GM19467 (cell line): ENCODE data around the gene KIFC1.

ENCODE experiments used
- ATAC-seq: cut with Tn5 transposase; IDR thresholded peaks from one replicate; pipeline ENCODE4 v1.9.1; 2021; ENCODE audit warnings: mild to moderate bottlenecking, moderate library complexity; ENCODE audit not compliant: unreplicated experiment

KIFC1 gene

DNA sequence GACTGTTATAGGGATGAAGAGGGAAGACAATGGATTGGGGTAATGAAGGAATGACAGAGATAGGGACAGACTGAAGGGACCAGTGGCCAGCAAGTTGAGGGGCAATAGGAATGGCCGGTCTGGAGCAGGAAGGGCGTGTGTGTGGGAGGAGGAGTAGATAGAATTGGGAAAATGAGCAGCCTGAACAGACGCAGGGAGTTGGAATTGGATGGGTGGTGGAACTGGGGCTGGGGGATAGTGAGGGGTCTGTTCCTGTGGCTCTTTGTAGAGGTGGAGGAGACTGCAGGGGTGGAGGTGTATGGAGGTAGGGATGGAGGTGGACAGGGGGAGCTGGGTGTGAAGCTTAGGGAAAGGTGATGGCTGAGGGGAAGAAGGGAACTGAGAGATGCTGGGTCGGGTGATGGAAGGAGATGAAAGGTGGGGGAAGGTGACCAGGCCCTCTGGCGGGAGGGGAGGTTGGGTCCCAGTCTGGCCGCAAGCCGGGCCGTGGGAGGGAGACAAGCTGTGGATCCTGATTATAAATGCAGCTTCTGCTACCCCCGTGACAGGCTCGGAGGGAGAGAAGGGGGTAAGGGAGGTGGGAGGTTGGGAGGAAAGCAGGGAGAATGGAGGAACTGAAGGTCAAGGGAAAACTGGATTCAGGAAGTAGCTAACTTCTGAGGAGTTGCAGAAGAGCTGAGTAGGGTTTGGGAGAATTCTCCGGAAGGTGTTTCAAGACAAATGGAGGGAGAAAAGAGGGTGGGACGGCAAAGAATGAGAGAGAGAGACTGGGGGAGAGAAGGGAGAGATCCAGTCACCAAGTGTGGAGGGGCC lies 33.4 kb downstream of the KIFC1 start:
- ATAC-seq = no peak

DNA sequence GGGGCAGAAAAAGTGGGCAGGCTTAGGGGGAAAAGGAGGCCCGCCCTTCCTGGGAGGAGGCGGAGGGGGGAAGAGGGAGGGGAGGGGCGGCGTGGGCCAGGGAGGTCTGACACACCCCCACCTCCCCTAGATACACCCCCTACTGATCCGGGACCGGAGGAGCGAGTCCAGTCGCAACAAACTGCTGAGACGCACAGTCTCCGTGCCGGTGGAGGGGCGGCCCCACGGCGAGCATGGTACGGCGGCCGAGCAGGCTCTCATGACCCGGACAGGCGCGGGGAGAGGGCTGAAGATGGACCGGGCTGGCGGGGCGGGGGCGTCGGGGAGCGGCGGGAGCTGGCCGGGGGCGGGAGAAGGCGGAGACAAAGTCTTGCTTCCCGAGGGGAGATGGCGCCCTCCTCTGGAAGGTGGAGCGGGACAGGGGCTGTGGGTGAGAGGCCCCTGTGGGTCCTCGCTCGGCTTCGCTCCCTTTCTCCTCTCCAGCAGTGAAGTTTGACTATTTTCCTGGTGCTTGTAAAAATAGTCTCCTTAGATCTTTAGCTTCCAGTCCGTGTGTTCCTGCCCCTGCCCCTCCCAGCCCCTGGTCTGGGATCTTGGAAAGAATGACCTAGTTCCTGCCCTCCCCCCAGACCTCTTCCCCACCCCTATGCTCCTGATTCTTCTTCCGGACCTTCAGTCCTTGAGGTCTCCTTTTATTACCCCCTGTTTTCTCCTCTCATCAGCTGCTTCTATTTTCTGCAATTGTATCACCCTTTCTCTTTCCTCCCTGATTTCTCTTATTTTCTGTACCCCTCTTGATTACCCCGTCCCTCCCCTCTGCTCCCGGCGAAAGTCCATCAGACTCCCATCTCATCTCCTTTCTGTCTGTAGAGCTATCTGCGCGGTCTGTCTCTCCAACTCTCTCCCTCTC lies 34.3 kb downstream of the KIFC1 start:
- ATAC-seq = no peak

DNA sequence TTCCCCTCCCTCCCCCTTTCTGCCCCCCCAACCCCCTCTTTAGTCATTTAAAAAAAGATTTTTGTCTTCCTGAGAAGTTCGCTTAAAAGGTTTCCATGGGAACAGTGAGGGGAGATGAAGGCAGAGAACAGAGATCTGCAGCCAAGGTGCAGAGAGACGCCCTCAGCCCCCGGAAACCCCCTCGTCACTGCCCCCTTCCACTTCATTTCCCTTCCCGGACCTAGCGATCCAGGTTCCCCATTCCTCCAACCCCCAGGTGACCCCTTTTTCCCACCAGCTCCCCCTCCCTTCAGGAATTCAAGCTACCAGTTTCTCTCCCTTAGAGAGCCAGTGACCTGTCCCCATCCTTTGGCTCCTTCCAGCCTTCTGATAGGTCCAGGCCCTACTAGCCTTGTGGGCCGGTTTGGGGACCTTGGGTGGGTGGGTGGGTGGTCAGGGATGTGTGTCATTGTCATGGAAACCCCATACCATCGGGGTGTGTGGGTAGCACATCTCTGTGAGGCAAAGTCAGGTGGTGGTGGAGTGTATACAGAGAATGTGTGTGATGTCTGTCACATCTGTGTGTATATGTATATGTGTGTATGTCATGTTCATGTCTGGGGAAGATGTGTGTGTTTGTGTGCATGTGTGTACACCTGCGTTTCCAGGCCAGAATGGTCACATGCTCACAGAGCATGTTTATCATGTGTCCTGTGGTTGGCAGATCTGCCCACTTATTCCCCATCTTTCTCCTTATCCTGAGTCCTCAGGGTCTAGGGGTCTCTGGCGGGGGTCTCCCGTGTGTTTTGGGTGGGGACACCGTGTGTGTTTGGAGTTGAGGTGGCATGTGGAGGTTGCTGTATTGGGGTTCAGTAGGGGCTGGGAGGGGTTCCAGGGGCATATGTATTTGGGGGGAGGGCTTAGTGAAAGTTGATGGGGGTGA lies 35.2 kb downstream of the KIFC1 start:
- ATAC-seq = no peak

DNA sequence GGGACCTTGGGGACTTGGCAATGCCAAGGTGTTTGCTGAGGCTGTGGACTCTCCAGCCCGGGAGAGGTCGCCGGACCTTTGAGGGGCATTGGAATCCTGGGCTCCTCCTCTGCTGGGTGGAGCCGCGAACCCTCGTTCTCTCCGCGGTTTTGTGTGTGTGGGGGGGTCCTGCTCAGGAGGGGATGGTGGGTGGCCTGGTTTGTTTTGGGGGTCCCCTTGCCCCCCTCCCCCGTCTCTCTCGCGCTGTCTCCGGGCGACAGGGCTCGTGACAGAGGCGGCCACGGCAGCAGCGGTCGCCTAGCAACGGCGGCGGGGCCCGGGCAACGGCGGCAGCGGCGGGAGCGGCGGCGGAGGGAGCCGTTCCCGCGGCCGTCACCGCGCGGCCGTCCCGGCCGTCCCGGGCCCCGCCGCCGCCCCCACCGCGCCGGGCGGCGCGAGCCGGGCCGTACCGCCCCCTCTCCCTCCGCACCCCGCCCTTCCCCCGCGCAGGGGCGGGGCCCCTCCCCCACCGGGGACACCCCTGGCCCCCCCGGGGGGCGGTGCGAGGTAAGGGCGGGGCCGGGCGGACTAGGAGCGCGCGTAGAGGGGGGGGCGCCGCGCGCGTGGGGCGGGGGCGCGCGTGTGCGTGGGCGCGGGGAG lies 36.1 kb downstream of the KIFC1 start:
- ATAC-seq = no peak

DNA sequence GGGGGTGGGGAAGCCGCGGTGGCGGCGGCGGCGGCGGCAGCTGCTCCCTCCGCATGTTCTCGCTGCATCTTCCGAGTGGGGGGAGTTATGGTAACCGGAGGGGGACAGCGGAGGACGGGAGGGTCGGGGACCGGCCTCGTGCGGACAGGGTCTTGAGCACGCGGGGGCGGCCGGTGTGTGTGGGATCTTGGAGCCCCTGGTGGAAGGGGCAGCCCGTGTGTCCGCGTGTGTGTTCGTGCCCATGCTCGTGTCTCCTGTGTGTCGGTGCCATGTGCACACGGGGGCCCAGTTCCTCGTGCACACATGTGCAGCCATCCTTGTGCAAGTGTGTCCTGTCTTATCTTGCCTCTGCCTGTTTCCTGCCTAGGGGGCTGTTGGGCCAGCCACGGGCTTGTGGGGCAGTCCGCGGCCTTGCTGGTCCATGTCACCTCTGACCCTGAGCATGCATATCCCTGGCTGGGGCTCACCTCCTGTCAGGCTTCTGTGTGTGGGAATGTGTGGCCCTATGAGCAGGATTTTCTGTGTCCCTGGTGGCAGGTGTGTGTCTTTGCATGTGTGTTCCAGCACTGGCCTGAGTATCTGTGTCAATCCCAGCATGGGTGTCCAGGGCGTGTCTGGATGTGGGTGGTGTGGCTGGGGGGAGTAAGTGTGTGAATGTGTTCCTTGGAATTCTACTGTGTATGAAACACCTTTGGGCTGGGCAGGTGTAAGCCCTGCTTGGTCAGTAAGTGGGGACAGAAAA lies 36.8 kb downstream of the KIFC1 start:
- no peak for ATAC-seq

DNA sequence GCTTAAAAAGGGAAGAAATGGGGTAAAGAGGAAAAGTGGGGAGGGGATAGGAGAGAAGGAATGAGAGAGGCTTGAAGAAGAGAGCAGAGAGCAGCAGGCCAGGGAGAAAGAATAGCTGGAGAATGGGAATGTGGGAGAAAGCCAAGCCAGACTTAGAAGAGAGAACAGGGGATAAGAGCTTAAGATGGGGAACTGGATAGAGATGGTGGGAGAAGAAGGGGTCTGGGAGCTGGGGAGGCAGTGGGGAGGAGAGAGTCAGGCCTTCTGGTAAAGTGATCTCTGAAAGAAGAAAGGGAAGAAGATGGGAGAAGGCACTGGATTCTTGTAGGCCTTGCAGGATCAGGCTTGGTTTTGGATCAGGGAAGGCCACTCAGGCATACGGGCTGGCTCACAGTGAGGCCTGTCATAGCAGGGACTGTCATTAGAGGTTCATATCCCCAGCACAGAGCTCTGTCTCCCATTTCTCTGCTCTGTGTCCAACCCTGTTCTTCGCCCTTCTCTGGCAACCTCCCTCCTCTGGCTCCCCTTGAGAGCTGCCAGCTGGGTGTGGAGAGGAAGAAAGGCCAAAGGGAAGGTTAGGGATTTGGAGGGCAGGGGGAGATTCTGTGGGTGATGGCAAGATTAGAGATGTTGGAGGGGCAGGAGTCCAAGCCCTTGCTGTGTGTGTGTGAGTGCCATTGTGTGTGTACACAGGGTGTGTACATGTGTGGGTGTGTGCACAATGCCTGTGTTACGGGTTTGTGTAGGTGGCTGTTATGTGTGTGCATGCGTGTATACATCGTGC lies 37.5 kb downstream of the KIFC1 start:
- ATAC-seq = no peak

DNA sequence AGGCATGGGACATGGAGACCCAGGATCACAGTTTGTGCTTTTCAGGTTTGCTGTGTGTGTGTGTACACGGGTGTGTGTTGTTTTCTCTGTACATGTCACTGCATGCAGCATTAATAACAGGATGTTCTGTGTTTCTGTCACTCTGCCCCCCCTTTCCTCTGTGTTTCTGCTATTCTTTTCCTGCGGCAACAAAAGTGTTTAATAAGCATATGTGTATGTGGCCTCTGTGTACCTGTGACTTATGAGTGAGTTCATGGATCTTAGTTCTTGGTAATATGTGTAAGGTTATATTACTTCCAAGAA lies 38.1 kb downstream of the KIFC1 start:
- no peak for ATAC-seq

DNA sequence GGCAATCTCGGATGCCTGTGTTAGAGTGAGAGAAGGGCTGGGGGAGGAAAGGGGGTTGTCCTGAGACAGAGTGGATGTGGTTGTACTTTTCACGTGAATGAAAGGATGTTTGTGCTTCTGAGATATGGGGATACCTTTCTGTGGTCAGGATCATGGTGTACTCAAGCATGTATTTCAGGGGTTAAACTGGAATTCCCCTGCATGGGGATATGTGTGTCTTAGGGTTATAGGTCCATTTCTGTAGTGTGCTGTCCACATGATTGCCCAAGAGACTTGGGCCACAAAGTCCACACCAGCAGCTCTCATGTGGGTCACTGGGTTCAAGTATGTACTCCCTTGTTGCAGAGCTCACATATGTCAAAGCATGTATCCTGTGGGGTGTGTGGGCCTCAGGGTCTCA lies 38.7 kb downstream of the KIFC1 start:
- ATAC-seq = no peak

DNA sequence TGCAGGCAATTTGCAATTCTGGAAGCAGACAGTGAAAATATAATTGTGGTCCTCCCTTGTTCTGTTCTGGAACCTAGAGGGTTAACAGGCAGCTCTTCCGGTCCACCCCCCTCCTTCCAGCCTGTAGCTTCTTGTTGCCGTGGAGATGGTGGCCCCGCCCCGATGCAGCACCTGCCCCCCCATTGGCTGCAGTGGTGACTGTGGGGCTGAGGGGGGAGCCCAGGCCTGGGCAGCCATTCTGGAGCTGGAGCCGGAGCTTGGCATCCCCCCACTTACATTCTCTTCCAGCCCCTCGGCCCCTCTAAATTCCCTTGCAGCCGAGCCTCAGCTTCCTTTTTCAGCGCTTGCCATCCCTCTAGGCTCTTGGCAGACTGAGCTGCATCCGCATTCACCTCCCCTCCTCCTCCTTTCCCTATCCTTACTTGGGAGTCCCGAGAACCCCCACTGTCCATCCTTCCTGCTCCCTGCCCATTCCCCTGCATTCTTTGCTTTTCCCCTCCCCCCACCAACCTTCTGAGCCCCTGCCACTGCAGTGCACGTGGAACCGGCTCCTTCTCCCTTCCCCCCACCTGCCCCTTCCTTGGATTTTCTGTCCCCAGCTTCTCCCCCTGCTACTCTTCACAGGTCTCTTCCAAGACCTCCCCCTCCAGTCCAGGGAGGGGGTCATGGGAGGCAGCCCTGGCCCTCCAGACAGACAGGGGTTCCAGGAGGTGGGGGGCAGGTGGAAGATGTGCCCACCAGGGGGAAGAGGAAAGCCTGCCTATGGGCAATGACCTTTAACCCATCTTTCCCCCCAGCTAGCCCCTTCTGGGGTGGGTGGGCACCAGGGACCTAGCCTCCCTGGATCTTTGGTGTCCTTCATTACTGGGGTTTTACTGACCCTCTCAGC lies 39.6 kb downstream of the KIFC1 start:
- ATAC-seq = no peak

DNA sequence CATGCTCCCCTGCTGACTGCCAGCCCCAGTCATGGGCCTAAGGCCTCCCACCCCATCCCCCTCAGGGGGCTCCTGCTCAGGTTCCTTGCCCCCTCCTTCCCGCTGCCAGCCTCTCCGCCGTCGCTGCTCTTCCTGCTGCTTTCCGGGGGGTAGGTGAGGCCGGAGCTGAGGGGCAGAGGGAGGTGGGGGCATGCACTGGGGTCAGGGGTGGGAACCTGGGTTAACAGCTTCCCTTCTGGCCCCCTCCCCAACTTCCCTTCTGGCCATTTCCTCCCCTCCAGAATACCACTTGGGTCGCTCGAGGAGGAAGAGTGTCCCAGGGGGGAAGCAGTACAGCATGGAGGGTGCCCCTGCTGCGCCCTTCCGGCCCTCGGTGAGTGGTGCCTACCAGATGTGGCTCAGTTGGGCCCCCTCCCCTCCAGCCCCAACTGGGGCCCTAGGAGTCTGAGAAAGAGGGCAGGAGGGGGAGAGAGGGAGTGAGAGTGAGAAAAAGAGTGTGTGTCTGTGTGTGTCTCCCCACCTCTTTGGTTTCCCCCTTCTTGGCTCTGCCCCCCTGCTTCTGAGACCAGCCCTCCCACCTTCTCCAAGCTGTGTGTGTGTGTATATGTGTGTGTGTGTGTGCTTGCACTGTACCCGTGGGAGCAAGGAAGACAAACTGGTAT lies 40.4 kb downstream of the KIFC1 start:
- ATAC-seq = no peak

DNA sequence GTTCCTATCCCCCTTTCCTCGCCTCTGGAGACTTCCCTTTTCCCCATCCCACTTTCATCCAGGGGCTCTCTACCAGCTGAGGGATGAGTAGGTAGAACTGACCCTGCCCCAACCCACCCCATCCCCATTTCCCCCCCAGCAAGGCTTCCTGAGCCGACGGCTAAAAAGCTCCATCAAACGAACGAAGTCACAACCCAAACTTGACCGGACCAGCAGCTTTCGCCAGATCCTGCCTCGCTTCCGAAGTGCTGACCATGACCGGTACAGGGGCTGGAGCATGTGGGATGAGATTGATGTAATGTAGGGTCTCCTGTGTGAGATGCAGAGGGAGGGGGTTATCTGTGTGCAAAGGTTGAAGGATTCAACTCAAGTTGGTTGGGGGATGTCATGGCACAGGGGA lies 40.9 kb downstream of the KIFC1 start:
- ATAC-seq = no peak

DNA sequence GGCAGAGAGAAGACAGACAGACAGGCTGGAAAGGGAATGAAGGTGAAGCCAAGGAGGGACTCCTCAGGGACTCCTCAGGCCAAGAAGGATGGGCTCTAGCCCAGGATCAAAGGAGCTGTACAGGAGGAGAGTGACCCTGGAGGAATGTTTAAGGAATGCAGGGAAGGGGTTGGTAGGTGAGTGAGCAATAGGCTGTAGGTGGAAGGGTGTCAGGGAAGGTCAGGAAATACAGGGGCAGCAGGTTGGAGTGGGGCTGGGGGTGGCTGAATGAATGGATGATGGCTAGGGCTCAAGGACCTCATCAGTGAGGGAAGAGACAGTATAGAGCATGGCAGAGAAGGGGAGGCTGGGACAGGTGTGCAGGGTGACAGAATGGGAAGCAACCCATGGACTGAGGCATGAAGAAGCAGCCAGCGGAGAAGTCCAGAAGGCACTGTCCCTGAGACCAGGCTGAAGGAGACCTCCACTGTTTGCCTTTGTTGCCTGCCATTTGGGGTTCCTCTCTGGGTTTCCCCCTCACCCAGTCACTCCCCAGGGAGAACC lies 41.4 kb downstream of the KIFC1 start:
- no peak for ATAC-seq

DNA sequence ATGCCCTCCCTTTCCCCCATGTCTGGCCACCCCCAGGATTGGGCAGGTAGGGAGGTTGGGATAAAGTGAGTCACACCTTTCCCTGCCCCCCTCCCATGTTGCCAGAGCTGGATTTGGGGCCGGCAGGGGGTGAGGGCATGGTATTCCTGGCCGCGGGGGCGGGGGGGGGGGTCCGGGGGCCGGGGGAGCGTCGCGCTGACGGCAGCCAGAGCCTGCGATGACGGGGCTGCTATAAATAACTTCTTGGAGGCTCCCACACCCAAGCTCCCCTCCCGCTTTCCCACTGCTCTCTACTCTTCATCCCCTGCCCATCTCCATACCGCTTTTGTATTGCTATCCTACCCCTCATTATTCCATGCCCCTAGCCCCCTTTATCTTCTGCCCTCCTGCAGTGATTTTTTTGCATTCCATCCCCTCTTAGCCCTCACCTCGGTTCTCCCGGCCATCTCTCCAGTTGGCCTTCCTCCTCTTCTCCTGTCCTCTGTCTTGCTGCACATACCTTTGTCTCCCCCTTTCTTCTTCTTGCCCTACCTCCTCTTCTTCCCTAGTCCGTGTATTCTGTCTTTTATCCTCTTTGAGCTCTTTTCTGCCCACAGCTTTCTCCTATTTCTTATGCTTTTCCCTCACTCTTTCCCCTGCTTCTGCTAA lies 42.0 kb downstream of the KIFC1 start:
- no peak for ATAC-seq

DNA sequence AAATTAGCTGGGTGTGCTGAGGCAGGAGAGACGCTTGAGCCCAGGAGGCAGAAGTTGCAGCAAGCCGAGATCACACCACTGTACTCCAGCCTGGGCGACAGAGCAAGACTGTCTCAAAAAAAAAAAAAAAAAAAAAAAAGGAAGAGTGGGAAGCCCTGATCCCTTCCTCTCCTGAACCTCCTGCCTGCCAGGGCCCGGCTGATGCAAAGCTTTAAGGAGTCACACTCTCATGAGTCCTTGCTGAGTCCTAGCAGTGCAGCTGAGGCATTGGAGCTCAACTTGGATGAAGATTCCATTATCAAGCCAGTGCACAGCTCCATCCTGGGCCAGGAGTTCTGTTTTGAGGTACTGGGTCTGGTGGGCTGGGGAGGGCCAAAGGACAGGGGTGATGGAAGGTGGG lies 43.3 kb downstream of the KIFC1 start:
- no peak for ATAC-seq

DNA sequence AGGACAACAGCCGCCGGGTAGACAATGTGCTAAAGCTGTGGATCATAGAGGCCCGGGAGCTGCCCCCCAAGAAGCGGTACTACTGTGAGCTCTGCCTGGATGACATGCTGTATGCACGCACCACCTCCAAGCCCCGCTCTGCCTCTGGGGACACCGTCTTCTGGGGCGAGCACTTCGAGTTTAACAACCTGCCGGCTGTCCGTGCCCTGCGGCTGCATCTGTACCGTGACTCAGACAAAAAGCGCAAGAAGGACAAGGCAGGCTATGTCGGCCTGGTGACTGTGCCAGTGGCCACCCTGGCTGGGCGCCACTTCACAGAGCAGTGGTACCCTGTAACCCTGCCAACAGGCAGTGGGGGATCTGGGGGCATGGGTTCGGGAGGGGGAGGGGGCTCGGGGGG lies 46.0 kb downstream of the KIFC1 start:
- ATAC-seq = no peak

DNA sequence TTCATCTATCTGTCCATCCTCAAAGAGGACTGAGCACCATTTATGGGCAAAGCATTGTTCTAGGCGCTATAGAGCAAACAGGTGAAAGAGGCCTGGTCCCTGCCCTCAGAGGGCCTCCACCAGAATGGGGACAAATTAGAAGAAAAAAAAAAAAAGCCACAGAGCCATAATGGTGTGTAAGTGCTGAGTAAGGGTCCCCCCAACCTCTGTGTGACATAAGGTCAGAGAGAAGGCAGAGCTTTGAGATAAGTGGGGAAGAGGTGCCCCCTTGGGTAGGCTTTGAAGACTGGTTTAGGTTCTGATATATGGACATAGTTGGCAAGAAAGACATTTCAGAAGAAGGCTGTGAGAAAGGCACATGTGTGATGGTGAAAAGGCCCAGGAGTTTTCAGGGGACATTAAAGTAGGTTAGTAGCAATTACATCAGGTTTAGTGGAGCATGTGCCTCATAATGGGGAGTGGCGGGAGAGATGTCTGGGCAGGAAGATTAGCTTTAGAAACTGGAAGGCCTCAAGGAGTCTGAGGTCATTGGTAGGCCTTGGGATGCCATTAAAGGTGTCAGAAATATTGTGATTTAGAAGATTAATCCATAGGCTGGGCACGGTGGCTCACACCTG lies 47.5 kb downstream of the KIFC1 start:
- no peak for ATAC-seq
